GM12875 (cell line): Measurements from ENCODE around the gene FBP1.
"Not testable (repeated sequence)": the region's sequence is repeated elsewhere in the genome, so short reads cannot be mapped to it uniquely, and the experiment has no call there.

ENCODE experiments used
- H3K4me3 ChIP-seq: one replicate; pipeline ENCODE4 v1.5.1; 2011; ENCODE audit warnings: low read depth, low read length, control low read depth
- CTCF ChIP-seq: IDR thresholded peaks from 2 replicates; pipeline ENCODE4 v1.5.1; 2011; ENCODE audit warnings: low read depth, mild to moderate bottlenecking, control low read depth, inconsistent platforms, low read length, moderate library complexity, borderline replicate concordance; ENCODE audit not compliant: insufficient read depth

FBP1 gene

GRCh38 chr9:94591876-94592275 lies 47.4 kb downstream of the FBP1 start:
- TF ChIP-seq CTCF = no peak
- H3K4me3 ChIP-seq = no peak overlapping the region

- not testable (repeated sequence) for H3K4me3 ChIP-seq
Measured at GRCh38 chr9:94591046-94591545, 48.2 kb downstream of the FBP1 start.

GRCh38 chr9:94588681-94589080 lies 50.6 kb downstream of the FBP1 start:
- no peak for TF ChIP-seq CTCF
- H3K4me3 ChIP-seq = no peak overlapping the region

- H3K4me3 ChIP-seq = no peak overlapping the region
- TF ChIP-seq CTCF = no peak
Measured at GRCh38 chr9:94586814-94587213, 52.5 kb downstream of the FBP1 start.

GRCh38 chr9:94586316-94586715 lies 53.0 kb downstream of the FBP1 start:
- no peak for TF ChIP-seq CTCF
- no peak overlapping the region for H3K4me3 ChIP-seq

- TF ChIP-seq CTCF = no peak
Measured at GRCh38 chr9:94584555-94584954, 54.8 kb downstream of the FBP1 start.

GRCh38 chr9:94581728-94582127 lies 57.6 kb downstream of the FBP1 start:
- TF ChIP-seq CTCF = no peak
- no peak overlapping the region for H3K4me3 ChIP-seq

More at GRCh38 chr9:94584555-94584954, 54.8 kb downstream of the FBP1 start:
- no peak overlapping the region for H3K4me3 ChIP-seq

- no peak overlapping the region for H3K4me3 ChIP-seq
- TF ChIP-seq CTCF = no peak
Measured at GRCh38 chr9:94577571-94577970, 61.7 kb downstream of the FBP1 start.
